Activated naive CD4-positive, alpha-beta T cell treated with anti-CD3 and anti-CD28 coated beads for 36 hours (primary cell): ENCODE measurements around the gene COBLL1. TPM values are rescaled to one million over a fixed set of nuclear protein-coding genes. Genes with fewer than 3 reads are reported as not detected.

Source experiments
- CTCF ChIA-PET: fragments of 350-600 bp; sonication (Branson Sonifier 250); formaldehyde crosslinking; loops from one replicate; lab custom pipeline; 2021; ENCODE audit warnings: antibody characterized with exemption; lab: Charles Lee
- DNase-seq: peaks from one replicate; pipeline ENCODE4 v3.0.0-alpha.2; 2020
- H3K27ac Mint-ChIP-seq: one replicate; pipeline ENCODE4 v1.8.0; 2021; ENCODE audit warnings: mild to moderate bottlenecking, mixed read lengths
- H3K27me3 Mint-ChIP-seq: one replicate; pipeline ENCODE4 v1.8.0; 2021; ENCODE audit warnings: low read depth, mixed read lengths
- H3K36me3 Mint-ChIP-seq: one replicate; pipeline ENCODE4 v1.8.0; 2021; ENCODE audit warnings: low read depth, mixed read lengths
- H3K4me1 Mint-ChIP-seq: one replicate; pipeline ENCODE4 v1.8.0; 2021; ENCODE audit warnings: low read depth, mixed read lengths
- H3K4me3 Mint-ChIP-seq: one replicate; pipeline ENCODE4 v1.8.0; 2021; ENCODE audit warnings: mild to moderate bottlenecking, moderate library complexity, mixed read lengths
- H3K9me3 Mint-ChIP-seq: one replicate; pipeline ENCODE4 v1.8.0; 2021; ENCODE audit warnings: mixed read lengths
- intact Hi-C: fragments of 100-400 bp; cut with micrococcal nuclease; formaldehyde crosslinking; loops from one replicate; pipeline ENCODE4 v1.15.1; 2023
- total RNA-seq, 2 experiments: library from RNA; stranded (reverse); gene quantifications; one replicate each; pipeline ENCODE4 v1.2.3, GENCODE V29; 2021

COBLL1 gene
- total RNA-seq, 2 experiments from 2014 or later = not detected

DNA sequence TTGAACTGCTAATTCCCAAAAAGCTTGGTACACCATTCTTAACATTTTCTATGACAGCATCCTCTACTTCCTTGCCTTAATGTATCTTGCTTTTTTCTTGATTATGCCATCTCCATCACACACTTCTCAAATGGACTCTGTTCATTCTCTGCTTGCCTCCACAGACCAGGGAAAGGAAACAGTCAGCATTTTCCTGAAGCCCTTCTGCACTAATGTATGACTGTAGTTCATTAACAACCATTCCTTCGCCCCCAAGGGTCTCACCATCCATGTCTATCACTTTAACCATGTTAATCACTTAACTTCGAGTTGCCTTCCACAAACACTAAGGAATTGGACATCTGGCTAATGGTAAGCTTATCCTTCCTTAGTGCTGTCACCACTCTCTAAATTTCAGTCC, 54.8 kb downstream of the COBLL1 start:
- intact Hi-C loops = no loop called here
- no peak for DNase-seq
- Mint-ChIP-seq H3K4me3 (no peak overlapping the region), H3K27me3 (peaks cover 3% of the 10 kb centered on the region), H3K27ac (no peak overlapping the region), H3K4me1 (no peaks in the 10 kb centered on the region), H3K9me3 (no peaks in the 10 kb centered on the region), H3K36me3 (no peaks in the 10 kb centered on the region)
- CTCF ChIA-PET = no interaction called here

DNA sequence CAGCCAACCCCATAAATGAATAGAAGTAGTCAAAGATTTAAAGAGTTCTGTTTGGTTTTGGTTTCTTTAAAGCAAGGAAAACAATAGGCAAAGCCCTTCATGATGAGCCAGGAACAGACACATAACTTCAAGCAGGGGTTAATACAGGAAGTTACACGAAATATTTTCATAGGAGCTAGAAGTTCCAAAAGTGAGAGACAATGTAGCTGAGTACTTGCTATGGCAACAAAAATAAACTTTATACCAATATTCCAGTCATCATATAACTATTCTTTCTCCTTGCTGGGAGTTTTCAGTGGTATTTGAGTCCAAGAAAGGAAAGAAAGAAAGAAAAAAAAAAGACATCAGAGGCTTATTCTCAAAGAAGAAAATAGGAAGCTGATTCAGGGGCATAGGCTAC, 56.2 kb downstream of the COBLL1 start:
- CTCF ChIA-PET = interaction anchor here (0.8 kb wide), 1 partner anchor 15 kb away, joined by 7 read pairs; no protein-coding TSS in a partner anchor
- no peak for DNase-seq
- no peaks in the 10 kb centered on the region for H3K9me3 Mint-ChIP-seq
- no peaks in the 10 kb centered on the region for H3K4me1 Mint-ChIP-seq
- no peak overlapping the region for H3K27ac Mint-ChIP-seq
- H3K4me3 Mint-ChIP-seq = no peak overlapping the region
- peaks cover 3% of the 10 kb centered on the region for H3K27me3 Mint-ChIP-seq
- intact Hi-C loops = no loop called here
- no peaks in the 10 kb centered on the region for H3K36me3 Mint-ChIP-seq

DNA sequence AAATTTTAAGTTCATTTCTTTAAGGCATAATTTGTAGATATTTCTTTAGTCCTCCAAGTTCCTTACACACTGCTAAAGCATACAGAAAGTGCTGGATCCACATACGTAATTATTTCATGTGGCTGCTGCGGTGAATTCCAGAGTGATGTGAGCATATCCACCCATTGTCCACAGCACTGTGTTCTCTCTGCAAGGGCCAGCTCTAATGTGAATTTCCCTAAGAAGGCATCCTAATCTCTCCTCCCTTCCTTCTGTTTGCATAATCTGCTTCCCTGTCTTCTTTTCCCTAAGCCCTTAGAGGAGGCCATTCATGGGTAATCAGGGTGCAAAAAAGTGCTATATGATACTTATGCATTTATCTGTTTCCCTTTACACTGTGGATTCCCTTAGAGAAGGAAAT, 57.2 kb downstream of the COBLL1 start:
- DNase-seq = no peak
- H3K36me3 Mint-ChIP-seq = no peaks in the 10 kb centered on the region
- H3K4me3 Mint-ChIP-seq = no peak overlapping the region
- no peaks in the 10 kb centered on the region for H3K4me1 Mint-ChIP-seq
- intact Hi-C loops = no loop called here
- H3K9me3 Mint-ChIP-seq = no peaks in the 10 kb centered on the region
- peaks cover 3% of the 10 kb centered on the region for H3K27me3 Mint-ChIP-seq
- H3K27ac Mint-ChIP-seq = no peak overlapping the region
- CTCF ChIA-PET = no interaction called here

DNA sequence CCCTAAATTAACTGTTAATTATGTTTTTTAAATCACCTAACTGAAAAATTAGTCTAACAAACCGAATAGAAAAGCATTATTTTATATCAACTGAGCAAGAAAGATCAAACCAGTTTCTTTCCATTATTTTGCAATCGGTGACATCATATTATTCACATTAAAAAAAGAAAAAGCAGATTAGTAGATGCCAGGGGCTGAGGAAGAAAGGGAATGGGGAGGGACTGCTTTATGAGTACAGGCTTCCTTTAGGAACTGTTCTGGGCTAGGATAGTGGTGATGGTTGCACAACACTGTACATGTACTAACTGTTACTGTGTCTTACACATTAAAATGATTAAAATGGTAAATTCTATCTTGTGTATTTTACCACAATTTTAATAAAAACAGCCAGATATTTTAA, 59.3 kb downstream of the COBLL1 start:
- Mint-ChIP-seq H3K4me3 (no peak overlapping the region), H3K27me3 (peaks cover 3% of the 10 kb centered on the region), H3K27ac (no peak overlapping the region), H3K36me3 (no peaks in the 10 kb centered on the region), H3K9me3 (no peaks in the 10 kb centered on the region), H3K4me1 (peaks cover 3% of the 10 kb centered on the region)
- intact Hi-C loops = no loop called here
- DNase-seq = no peak
- CTCF ChIA-PET = no interaction called here

DNA sequence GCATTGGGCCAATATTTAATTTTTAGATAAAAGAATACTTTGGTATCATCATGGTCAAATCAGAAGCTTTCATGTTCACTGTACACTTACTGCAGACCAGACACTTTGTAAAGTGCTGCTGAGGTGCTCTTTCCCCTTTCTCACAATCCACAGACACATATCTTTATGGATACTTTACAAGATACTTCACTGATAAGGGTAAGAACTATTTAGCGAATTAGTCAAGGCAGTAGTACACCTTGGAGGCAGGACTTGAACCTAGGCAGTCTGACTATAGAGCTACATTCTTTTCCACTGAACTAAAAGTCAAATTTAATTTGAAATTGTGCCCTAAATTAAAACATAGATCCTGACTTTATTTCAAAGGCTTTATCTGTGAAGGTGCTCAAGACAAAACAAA, 60.2 kb downstream of the COBLL1 start:
- intact Hi-C loops = no loop called here
- CTCF ChIA-PET = no interaction called here
- Mint-ChIP-seq H3K9me3 (no peaks in the 10 kb centered on the region), H3K4me1 (peaks cover 3% of the 10 kb centered on the region), H3K27ac (no peak overlapping the region), H3K27me3 (no peaks in the 10 kb centered on the region), H3K4me3 (no peak overlapping the region), H3K36me3 (no peaks in the 10 kb centered on the region)
- no peak for DNase-seq

DNA sequence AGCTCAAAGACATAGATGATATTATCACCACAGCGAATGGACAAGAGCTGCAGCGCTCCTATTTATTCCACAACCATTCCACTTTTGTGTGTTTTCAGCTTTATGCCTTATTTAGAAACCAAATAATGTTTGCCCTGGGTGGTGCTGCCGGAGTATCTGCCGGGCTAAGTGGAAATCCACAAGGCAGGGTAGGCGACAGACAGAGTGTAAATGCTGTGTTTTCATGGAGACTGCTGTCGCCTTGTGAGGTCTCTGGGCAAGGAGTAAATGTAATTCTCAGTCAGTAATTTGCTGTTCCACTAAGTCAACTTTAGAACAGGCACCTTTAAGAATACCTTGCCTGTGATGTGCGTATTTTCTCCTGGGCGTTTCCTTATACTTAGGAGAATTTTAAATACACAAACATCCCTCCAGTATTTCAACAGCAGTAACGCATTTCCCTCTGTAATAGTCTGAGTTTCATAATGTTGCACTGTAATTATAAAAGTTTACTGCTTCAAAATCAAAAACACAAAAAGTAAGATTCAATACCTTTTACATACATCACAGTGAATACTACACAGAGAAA, 60.9 kb downstream of the COBLL1 start:
- CTCF ChIA-PET = no interaction called here
- peaks cover 3% of the 10 kb centered on the region for H3K4me1 Mint-ChIP-seq
- intact Hi-C loops = no loop called here
- no peaks in the 10 kb centered on the region for H3K9me3 Mint-ChIP-seq
- DNase-seq = no peak
- H3K4me3 Mint-ChIP-seq = no peak overlapping the region
- H3K36me3 Mint-ChIP-seq = no peaks in the 10 kb centered on the region
- no peak overlapping the region for H3K27ac Mint-ChIP-seq
- H3K27me3 Mint-ChIP-seq = peaks cover 2% of the 10 kb centered on the region

DNA sequence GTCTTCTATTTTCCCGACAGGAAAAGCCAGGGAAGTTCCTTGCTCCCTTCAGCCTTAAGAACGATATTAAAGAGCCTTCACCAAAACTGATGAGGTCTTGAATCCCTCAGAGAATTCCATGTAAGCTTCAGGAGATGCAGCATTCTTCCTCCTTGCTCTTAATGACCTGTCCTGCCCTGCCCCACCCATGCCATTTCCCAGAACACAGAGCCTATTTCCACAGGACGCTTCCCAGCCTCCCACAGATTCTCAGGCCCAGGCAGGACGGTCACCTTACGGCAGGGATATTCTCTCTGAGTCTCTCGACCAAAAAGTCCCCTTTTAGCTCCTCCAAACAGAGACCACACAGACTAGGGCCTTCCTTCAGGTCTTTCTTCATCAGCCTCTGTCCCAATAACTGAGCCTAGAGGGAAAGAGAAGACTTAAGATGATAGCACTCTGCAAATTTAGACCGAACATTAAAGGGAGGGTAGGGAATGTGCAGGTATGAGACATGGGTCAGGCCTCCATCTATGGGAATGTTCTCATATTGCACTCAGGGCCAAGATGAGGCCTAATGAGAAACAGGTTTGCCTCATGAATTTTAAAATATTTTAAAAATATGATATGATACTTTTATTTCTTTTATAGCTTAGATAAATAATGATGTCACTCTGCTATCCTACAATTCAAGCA, 62.1 kb downstream of the COBLL1 start:
- Mint-ChIP-seq H3K27ac (no peak overlapping the region), H3K4me3 (no peak overlapping the region), H3K9me3 (no peaks in the 10 kb centered on the region), H3K4me1 (peaks cover 3% of the 10 kb centered on the region), H3K27me3 (peaks cover 2% of the 10 kb centered on the region), H3K36me3 (no peaks in the 10 kb centered on the region)
- CTCF ChIA-PET = no interaction called here
- intact Hi-C loops = no loop called here
- no peak for DNase-seq

DNA sequence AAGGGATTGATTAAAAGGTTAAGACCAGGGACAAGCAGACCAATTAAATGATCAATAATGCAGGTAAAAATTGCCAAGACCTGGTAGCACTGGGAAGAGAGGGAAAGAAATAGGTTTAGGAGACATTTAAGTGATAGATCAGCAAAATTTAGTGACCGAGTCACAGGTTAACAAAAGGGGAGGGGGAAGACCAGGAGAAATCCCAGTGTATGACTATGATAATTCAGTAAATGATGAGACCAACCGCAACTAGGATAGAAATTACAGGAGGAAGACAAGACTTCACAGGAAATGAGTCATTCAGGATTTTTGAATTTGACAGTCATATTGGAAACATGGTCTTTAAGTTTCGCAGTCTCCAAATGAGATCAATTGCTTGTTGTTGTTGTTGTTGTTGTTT, 62.9 kb downstream of the COBLL1 start:
- CTCF ChIA-PET = no interaction called here
- H3K9me3 Mint-ChIP-seq = no peaks in the 10 kb centered on the region
- H3K36me3 Mint-ChIP-seq = no peaks in the 10 kb centered on the region
- H3K4me3 Mint-ChIP-seq = no peak overlapping the region
- DNase-seq = no peak
- intact Hi-C loops = no loop called here
- peaks cover 2% of the 10 kb centered on the region for H3K27me3 Mint-ChIP-seq
- H3K4me1 Mint-ChIP-seq = peaks cover 3% of the 10 kb centered on the region
- H3K27ac Mint-ChIP-seq = no peak overlapping the region

DNA sequence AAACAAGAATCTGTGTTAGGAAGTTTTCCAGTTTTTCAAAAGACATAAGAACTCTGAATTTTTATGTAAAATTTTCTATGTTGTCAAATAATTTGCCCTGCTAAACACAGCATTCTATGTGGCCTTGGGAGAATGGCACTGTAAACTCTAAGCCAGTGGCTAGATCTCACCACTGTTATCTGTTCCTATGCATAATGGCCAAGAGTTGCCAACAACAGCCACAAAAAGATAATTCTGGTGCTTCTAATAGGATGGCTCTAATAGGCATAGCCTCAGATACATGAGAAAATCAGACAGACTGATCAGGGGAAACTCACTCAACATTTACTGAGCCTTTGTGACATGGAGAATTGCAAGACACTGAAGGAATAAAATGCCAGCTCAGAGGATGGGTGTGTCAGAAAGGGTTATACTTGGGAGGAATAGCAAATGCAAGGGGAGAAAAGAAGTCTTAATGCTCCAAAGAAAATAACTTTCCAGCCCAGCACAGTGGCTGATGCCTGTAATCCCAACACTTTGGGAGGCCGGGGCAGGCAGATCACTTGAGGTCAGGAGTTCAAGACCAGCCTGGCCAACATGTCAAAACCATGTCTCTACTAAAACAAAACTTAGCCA, 63.7 kb downstream of the COBLL1 start:
- CTCF ChIA-PET = no interaction called here
- Mint-ChIP-seq H3K27me3 (peaks cover 2% of the 10 kb centered on the region), H3K9me3 (no peaks in the 10 kb centered on the region), H3K27ac (no peak overlapping the region), H3K4me3 (no peak overlapping the region), H3K4me1 (peaks cover 3% of the 10 kb centered on the region), H3K36me3 (no peaks in the 10 kb centered on the region)
- intact Hi-C loops = no loop called here
- no peak for DNase-seq

DNA sequence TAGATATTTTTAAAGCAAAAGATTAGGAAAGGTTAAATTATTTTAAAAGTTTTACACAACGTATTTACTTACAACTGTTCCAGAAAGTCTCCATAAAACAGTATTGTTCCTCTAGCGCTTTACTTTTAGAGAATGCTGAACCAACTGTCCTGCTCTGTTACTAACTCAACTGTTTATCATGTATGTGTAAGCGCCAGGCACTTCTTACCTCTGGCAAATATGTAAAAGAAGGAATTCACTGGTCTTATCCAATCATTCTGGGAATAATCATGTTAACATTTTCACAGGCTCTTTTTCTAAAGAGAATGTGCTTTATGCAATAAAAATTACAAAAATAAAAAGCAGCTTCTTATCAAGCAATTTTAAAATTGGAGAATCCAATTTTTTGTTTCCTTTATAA, 68.0 kb downstream of the COBLL1 start:
- Mint-ChIP-seq H3K4me1 (peaks cover 1% of the 10 kb centered on the region), H3K9me3 (no peaks in the 10 kb centered on the region), H3K36me3 (no peaks in the 10 kb centered on the region), H3K27me3 (peaks cover 2% of the 10 kb centered on the region), H3K27ac (no peak overlapping the region), H3K4me3 (no peak overlapping the region)
- no peak for DNase-seq
- intact Hi-C loops = no loop called here
- CTCF ChIA-PET = no interaction called here

DNA sequence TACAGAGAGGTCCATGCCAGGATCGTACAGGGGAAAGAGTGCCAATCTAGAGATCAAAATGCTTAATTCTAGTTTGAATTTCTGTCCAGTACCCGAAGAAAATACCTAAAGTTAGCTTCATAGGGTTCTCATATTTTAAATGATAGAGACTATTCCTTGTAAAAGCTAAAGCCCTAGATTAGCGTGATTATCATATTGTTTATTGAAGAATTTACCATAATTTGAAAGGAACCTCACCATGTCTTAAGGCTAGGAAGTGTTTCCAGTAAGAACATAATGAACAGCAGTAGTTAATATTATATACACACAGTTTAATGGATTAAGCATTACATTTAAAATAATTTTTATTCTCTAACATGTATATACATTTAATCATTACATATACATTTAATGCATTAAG, 68.5 kb downstream of the COBLL1 start:
- H3K9me3 Mint-ChIP-seq = no peaks in the 10 kb centered on the region
- no peak overlapping the region for H3K27ac Mint-ChIP-seq
- CTCF ChIA-PET = interaction anchor here (1.2 kb wide), 1 partner anchor 47 kb away, joined by 4 read pairs; no protein-coding TSS in a partner anchor
- H3K4me1 Mint-ChIP-seq = no peaks in the 10 kb centered on the region
- intact Hi-C loops = no loop called here
- no peak for DNase-seq
- H3K27me3 Mint-ChIP-seq = peaks cover 2% of the 10 kb centered on the region
- no peaks in the 10 kb centered on the region for H3K36me3 Mint-ChIP-seq
- no peak overlapping the region for H3K4me3 Mint-ChIP-seq

DNA sequence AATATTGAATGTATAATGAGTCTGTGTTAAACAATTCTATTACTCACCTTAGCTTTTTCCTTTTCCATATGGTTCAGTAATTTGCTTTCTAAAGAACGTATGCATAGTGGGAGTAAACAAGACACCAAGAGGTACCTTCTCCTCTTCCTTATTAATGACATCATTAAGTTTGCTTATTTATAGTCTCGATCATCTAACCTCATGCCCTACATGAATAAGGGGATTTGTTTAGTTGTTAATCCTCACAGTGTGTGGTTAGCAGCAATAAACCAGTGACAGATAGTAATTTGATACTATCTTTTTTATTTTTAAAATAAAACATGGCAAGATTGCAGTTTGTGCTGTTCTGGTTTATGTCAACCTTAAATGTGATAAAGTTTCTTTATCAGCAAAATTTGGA, 69.7 kb downstream of the COBLL1 start:
- DNase-seq = no peak
- Mint-ChIP-seq H3K4me3 (no peak overlapping the region), H3K27ac (no peak overlapping the region), H3K27me3 (peaks cover 2% of the 10 kb centered on the region), H3K9me3 (no peaks in the 10 kb centered on the region), H3K36me3 (no peaks in the 10 kb centered on the region), H3K4me1 (no peaks in the 10 kb centered on the region)
- intact Hi-C loops = no loop called here
- CTCF ChIA-PET = interaction anchor here (0.5 to 1.2 kb wide), 2 partner anchors 31 to 48 kb away, joined by 3 to 4 read pairs; no protein-coding TSS in a partner anchor

DNA sequence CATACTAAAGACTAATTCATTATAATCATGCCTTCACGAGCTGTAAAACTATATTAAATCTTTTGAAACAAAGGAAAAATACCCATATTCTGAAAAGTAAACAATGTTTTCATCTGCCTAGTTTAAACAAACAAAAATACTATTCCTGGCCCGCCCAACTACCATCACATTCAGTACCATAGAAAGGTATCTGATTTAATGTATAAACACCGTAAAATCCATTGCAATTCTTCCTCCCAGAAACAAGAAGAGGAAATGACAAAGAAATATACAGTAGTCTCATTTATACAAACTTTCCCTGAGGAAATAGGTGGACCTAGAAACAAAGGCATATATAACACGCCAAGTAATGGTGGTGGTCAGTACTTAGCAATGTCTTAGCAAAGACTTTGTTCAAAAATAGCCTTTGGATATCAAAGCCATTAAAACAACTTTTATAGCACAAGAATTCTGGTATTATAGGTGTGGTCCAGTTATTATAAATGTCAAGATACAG, 71.2 kb downstream of the COBLL1 start:
- CTCF ChIA-PET = no interaction called here
- no peak overlapping the region for H3K4me3 Mint-ChIP-seq

More for the DNA sequence above, 71.2 kb downstream of the COBLL1 start:
- no peak for DNase-seq
- intact Hi-C loops = no loop called here
- Mint-ChIP-seq H3K27ac (no peak overlapping the region), H3K9me3 (no peaks in the 10 kb centered on the region), H3K27me3 (no peaks in the 10 kb centered on the region), H3K4me1 (no peaks in the 10 kb centered on the region), H3K36me3 (no peaks in the 10 kb centered on the region)
